HG03175 (cell line): ENCODE measurements around the gene TGM5.
A peak's percentile ranks its signal among the peaks of the same experiment; 100 is the strongest.
"Not testable (repeated sequence)": the region's sequence is repeated elsewhere in the genome, so short reads cannot be mapped to it uniquely, and the experiment has no call there.

ENCODE experiments used
- ATAC-seq: cut with Tn5 transposase; IDR thresholded peaks from one replicate; pipeline ENCODE4 v1.9.1; 2021; ENCODE audit warnings: mild to moderate bottlenecking, moderate library complexity; ENCODE audit not compliant: unreplicated experiment

Gene TGM5

DNA sequence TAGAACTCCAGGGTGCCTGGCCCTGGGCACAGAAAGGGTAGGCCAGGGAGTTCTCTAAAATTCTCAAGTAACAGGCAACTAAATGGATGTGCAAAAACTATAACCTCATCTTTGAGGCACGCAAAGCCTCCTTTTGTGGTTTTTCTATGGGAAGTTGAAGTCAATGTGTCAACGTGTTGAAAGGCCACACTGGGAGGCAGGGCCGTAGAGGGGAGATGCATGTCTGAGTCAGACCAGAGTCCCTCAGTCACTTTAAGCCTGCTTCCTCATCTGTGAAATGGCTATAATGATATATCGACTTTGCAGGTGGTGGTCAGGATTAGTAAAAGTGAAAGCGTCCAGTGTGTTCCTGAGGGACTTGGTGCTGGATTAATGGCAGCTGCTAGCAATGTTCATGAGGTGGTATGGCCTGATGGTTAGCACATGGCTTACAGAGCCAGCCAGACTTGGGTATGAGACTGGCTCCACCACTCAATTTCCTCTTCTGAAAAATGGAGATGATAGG is 17.0 kb downstream of the TGM5 start:
- ATAC-seq = peak; percentile 66

GRCh38 chr15:43249236-43249635 is 17.5 kb downstream of the TGM5 start:
- ATAC-seq = peak; percentile 4

DNA sequence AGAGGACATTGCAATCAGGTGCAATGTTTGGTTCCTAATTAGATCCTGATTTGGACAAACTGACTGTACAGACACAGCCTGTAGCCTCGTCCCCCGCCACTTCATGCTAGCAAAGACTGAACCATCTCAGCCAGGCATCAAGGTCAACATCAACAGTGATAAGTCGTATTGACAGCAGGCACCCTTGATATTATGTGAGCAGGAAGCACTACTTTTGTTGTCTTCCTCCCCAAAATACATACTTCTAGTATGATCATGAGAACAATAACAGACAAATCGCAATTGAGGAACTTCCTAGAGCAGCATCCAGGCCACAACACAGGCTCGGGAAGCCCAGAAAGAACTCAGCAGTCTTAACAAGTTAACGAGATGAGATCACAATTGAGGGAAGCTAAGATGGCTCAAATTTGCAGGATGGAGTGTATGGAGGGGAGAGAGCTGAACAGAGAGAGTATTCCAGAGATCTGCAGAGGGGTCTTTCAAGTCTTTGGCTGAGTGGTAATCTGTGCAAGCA is 20.4 kb downstream of the TGM5 start:
- no peak for ATAC-seq

GRCh38 chr15:43244092-43244491 is 22.6 kb downstream of the TGM5 start:
- no peak for ATAC-seq

GRCh38 chr15:43243020-43243645 is 23.6 kb downstream of the TGM5 start:
- no peak for ATAC-seq

GRCh38 chr15:43242616-43243015 is 24.1 kb downstream of the TGM5 start:
- ATAC-seq = no peak

DNA sequence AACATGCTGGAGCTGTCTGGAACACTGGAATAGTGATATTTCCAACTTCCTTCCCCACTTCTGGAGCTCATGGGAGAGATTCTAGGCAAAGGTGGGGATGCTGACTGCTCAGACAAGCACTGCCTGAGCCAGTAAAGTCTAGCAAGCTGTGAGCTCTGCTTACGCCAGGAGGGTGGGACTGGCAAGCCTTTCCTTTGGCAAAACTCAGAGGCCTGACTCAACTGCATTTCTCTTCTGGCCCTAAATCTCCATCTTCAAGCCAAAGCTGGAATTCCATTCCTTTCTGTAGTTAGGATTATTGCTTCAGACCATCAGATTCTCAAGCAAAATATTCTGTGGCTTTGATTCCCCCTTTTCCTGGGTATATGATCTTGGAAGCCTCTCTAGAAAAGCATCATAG is 25.6 kb downstream of the TGM5 start:
- ATAC-seq = no peak

GRCh38 chr15:43239732-43240491 is 26.8 kb downstream of the TGM5 start:
- ATAC-seq = no peak

DNA sequence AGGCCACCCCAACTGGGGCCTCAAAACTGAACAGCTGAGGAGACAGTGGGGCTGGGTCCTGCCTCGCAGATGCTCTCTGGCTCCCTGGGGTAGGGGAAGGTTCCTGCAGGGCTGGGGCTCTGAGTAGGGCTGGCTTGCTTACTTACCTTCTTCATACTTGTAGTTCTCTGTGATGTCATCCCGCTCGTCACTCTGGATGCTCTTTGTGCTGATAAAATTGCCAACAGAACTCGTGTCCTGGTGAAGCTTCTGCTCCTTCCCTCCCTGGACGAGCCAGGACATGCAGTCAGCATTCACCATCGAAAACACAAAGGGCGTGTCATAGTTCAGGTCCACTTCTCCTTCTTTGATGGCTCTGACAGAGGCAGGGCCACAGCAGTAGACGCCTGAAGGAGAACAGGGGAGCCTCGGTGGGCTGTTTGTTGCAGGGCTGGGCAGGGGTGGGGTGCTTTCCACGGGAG is 28.0 kb downstream of the TGM5 start:
- ATAC-seq = no peak

DNA sequence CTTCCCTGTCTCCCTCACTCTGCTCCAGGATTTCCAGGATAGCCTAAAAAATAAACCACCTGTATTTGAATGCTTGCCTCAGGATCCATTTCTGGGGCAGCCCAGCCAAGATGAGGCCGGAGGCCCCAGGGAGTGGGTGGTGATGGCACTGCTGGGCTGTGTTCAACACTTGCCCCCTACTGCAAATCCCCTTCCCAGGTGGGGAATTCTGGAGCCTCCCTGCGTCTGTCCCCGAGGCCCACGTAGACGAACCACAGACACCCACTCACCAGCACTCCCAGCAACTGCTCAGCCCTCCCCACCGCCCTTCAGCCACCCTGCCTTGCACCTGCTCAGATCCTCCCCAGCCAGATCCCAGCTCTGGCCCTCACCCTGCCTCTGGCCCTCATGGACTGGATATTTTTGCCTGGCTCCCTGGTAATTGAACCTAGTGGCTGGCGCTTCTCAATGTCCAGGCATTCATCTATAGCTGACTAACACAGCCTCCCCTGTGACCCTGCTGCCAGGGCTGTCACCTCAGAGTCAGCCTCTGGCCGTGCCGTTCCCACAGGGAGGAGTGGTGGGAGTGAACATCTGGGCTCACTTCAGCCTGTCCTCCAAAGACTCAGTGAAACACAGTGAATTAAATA is 28.8 kb downstream of the TGM5 start:
- ATAC-seq = no peak

DNA sequence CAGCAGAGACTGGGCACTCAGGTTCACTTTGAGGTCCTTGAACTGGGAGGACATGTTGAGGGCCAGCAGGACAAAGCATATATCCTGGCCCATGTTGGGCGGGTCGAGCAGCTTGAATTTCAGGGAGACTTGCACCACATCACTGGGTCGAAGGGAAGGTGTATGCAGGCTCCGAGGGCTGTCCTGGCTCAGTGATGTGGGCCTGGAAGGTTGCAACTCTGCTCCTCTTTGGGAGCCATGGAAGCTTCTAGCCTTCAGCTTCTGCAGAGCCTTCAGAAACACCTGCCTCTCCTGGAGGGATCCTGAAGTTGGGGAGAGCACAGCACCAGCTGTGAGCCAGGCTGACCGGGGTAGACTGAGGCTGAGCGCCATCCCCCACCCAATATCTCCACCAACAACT is 31.2 kb downstream of the TGM5 start:
- no peak for ATAC-seq

GRCh38 chr15:43232289-43232874 is 34.3 kb downstream of the TGM5 start:
- no peak for ATAC-seq

DNA sequence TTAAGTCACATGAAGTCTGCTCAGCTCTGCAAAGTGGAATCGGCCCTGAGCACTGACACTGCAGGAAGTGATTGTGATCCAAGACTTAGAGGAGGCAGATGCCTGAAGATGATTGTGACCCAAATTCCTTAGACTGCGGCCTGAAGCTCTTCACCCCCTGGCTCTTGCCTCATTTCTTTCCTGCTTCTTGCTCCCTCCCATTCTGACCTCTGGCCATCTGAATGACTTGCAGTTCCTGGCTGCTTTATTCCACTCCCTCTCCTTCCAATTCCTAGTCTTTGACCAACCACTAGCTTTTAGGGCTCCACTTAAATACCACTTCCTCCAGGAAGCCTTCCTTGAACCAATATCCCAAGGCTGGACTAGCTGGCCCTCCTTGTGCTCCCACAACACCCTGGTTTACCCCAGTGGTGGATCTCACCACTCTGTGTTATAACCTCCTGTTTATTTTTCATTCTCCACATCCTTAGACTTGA is 36.0 kb downstream of the TGM5 start:
- ATAC-seq = no peak

- no peak for ATAC-seq
These were observed 36.8 kb downstream of the TGM5 start for GRCh38 chr15:43229977-43230376.

- no peak for ATAC-seq
These were observed 40.1 kb downstream of the TGM5 start for GRCh38 chr15:43226436-43227305.

DNA sequence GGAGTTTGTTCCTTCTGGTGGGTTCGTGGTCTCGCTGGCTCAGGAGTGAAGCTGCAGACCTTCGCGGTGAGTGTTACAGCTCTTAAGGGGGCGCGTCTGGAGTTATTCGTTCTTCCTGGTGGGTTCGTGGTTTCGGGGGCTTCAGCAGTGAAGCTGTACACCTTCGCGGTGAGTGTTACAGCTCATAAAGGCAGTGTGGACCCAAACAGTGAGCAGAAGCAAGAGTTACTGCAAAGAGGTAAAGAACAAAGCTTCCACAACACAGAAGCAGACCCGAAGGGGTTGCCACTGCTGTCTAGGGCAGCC is 40.8 kb downstream of the TGM5 start:
- not testable (repeated sequence) for ATAC-seq

GRCh38 chr15:43225201-43225949 is 41.4 kb downstream of the TGM5 start:
- ATAC-seq = no peak

GRCh38 chr15:43221422-43221821 is 45.3 kb downstream of the TGM5 start:
- ATAC-seq = no peak

- no peak for ATAC-seq
These were observed 45.7 kb downstream of the TGM5 start, which contains the start of gene EPB42 for GRCh38 chr15:43220991-43221403. Gene EPB42, minus strand, starts transcription at chr15:43221018. Its CDS starts 193 bp downstream, at chr15:43220825.
